GM21723 (cell line): ENCODE data around the gene PRSS33.

Experiments used
- ATAC-seq: cut with Tn5 transposase; IDR thresholded peaks from one replicate; pipeline ENCODE4 v1.9.1; 2021; ENCODE audit warnings: mild to moderate bottlenecking, moderate library complexity; ENCODE audit not compliant: unreplicated experiment

The PRSS33 gene

GRCh38 chr16:2803545-2804195 is 16.3 kb upstream of the PRSS33 start:
- no peak for ATAC-seq

DNA sequence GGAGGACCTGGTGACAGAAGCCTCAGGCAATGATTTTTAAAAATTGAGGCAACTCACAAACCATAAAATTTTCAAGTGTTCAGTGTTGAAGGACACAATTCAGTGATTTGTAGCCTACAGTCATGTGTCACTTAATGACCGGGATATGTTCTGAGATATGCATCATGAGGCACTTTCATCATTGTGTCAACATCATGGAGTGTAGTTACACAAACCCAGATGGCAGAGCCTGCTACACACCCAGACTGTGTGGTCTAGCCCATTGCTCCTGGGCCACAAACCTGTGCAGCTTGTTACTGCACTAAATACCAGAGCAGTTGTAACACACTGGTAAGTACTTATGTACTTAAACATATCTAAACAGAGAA is 12.5 kb upstream of the PRSS33 start:
- no peak for ATAC-seq

DNA sequence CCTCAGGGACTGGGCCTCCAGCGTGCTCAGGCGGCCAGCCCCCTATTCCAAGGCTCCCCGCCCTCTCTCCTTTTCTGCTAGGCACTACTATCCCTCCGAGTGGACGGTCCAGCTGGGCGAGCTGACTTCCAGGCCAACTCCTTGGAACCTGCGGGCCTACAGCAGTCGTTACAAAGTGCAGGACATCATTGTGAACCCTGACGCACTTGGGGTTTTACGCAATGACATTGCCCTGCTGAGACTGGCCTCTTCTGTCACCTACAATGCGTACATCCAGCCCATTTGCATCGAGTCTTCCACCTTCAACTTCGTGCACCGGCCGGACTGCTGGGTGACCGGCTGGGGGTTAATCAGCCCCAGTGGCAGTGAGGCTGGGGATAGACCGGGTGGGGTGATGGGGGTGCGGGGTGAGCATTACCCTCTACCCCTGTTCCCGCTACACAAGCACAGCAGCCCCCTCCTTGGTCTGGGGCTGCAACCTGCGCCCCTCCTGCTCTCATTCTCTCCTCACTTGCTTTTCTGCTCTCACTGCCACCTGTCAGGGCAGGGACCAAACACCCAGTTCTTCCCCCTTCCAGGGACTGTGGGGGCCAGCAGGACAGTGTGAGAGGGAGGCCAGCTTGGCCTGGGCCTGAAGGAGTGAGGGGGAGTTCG is 12.0 kb upstream of the PRSS33 start:
- no peak for ATAC-seq

- no peak for ATAC-seq
Measured at GRCh38 chr16:2798723-2799204, 11.4 kb upstream of the PRSS33 start.

DNA sequence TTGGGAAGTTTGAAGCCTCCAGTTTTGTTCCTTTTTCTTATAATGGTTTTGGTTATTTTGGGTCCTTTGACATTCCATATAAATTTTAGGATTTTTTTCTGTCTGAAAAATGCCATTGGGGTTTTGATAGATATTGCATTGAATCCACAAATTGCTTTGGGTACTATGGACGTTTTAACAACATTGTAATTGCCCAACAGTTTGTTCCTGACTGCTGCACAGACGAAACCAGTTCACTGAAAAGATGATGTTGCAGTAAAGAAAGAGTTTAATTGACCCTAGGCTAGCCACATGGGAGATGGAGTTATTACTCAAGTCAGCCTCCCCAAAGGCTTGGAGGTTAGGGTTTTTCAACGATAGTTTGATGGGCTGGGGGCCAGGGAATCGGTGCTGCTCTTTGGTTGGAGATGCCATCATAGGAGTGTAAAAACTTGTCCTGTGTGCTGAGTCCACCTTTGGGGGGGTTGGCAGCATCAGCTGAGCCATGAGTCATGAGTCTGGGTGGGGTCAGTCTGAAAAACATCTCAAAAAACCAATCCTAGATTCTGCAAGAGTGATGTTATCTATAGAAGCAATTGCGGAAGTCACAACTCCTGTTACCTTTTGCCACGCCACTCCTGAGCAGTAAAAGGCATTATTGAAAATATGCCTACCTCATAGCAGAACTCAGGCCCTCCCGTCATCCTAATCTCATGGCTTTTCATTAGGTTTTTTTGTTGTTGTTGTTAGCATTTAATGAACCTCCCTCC is 8.2 kb upstream of the PRSS33 start:
- ATAC-seq: no peak

- no peak for ATAC-seq
Measured at GRCh38 chr16:2792940-2793339, 5.6 kb upstream of the PRSS33 start.

DNA sequence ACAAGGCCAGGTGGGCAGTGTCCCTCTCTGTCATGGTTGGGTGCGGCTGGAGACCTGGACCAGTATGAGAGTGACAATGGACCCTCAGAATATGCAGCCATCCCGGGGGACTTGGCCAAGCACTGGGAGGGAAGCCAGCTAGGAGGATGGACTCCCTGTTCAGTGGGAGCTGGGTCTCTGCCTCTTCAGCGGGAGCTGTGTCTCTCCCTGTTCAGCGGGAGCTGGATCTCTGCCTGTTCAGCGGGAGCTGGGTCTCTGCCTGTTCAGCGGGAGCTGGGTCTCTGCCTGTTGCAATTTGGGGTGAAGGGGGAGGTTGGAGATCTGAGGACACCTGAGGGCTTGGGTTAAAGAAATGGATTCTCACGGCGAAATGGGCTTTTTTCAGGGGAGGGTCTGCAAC is 3.8 kb upstream of the PRSS33 start:
- no peak for ATAC-seq

GRCh38 chr16:2790631-2791030 is 3.3 kb upstream of the PRSS33 start:
- no peak for ATAC-seq

DNA sequence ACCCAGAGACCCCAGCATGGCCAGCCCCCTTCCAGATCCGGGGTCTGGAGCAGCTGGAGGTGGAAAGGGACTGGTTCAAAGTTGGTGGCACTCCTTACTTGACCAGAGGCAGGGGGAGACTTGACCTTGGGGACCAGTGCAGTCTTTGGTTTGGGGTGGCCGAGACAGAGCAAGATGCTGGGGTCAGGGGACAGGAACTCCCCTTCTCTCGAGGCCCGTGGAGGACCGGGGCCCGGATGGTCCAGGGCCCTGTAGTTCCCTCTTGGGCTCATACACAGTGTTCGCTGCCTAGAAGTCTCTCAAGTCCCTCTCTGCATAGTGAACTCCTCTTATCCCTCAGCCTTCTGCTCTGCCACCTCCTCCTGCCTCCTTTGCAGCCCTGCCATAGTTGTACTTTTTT is 601 bp upstream of the PRSS33 start:
- ATAC-seq: no peak

DNA sequence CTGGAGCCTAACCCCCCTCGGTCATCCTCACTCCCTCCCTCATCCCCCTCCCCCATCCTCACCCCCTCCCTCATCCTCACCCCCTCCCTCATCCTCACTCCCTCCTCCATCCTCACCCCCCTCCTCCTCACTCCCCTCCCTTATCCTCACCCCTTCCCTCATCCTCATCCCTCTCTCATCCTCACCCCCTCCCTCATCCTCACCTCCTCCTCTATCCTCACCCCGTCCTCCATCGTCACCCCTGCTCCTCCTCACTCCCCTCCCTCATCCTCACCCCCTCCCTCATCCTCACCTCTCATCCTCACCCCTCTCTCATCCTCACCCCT is 571 bp downstream of the PRSS33 start:
- ATAC-seq: no peak

- ATAC-seq: no peak
Measured at GRCh38 chr16:2786061-2786825, 1.1 kb downstream of the PRSS33 start.

DNA sequence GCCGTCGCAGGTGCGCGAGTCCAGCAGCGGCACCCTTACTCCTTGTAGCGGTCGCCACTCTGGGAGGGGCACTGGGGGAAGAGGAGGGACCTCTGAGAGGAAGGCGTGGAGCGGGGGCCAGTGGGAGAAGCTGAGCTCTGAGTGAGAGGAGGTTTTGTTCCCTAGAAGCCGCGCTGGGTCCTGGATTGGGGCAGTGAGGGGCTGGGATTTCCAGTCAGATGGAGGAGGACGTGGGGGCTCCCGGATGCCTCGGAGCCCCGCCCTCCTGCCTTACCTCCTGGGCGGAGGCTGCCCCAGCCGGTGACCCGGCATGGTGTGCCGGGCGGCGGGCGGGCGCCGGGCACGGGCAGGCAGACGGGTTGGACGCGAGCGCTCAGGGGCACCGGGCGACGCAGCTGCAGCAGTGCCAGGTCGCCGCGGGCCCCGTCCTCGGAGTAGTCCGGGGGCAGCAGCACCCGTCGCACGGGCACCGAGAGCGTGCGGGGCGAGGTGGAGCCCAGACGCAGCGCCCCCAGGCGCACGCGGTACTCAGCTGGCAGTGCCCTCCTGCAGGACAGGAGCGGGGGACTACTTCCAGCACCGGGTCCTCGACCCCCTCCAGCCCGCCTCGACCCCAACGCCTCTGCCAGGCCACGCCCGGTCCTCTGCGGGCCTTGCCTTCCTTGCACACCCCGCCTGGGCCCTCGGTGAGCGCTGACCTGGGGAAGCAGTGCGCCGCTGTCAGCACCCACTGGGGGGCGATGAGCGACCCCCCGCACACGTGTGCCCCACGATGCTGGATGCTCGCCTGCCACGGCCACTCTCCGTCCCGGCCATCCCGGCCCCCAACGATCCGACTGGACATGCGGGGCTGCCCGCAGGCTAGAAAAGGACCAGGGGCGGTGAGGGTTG is 2.0 kb downstream of the PRSS33 start:
- no peak for ATAC-seq

DNA sequence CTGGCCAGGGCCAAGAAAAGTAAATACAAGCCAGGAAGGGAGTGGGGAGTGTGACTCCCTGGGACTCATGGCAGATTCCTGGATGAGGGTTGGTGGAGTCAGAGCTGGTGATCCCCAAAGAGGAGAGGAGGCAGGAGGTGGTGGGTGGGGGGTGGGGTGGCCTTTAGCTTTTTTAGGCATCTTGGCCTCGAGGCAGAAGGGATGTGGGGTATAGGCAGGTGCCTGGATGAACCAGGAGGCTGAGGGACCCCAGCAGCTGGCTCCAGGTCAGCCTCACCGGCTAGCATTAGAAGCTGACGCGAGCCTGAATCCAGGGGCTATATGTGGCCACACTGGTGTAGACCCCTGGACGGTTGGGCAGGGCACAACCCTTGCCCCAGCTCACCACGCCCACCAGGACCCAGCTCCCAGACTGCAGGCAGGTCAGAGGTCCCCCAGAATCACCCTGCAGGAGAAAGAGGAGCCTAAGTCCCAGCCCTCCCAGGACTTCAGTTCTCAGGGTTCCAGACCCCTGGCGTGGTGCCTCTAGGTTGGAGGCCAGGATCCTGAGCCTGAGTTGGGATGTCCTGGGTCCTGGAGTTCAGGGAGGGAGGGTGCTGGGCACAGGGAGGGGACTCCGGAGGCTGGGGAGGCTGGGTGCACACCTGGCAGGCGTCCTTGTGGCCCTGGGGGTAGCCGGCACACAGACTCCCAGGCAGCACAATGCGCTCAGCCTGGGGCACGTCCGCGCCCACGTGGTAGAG is 2.8 kb downstream of the PRSS33 start:
- no peak for ATAC-seq

- no peak for ATAC-seq
Measured at GRCh38 chr16:2783581-2784357, 3.6 kb downstream of the PRSS33 start.

DNA sequence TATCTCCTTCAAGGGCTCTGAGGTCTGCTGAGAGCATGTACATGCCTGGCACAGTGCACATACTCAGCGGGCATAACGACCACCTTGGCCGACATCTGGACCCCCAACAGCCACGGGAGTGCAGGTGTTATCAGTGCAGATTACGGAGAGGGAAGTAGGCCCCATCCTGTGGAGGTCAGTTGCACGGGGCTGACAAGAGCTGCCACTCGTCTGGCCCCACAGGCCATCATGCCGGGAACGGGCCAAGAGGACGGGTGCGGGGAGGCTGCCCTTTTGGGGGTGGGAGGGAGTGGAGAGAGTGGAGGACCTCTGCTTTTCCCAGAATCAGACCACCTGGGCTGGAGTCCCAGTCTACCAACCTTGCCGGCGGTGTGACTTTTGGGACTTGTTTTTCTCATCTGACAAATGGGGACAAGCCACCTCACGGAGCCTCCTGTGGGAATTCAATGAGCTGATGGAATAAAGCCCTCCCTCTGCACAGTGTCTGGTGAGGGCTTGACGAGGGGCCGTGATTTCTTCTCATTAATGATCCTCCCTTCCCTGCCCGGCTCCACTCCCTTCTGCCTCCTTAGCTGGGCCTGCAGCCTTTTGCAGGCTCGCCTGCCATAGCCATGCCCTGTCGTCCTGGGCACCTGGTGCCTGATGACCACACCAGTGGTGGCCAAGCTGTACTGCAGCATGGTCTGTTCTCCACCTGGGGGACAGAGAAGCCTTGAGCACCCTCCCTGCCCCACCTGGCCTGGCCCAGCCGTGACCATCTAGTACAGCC is 4.6 kb downstream of the PRSS33 start:
- no peak for ATAC-seq

GRCh38 chr16:2779978-2780898 is 7.1 kb downstream of the PRSS33 start:
- no peak for ATAC-seq
